HUDEP-2 (cell line): ENCODE results near the gene PPM1F.

Experiments used
- DNase-seq, 76 experiments: peaks; one replicate each; lab custom pipeline; 2025; ENCODE audit not compliant: unreplicated experiment in 76 of 76; lab: John Stamatoyannopoulos, UW

PPM1F gene

GRCh38 chr22:21961886-21962654 lies 9.4 kb upstream of the PPM1F start:
- DNase-seq = peak in 8 of 76 experiments; percentile 6 to 26 (median 14)

- no peak for DNase-seq
Measured at GRCh38 chr22:21961127-21961867, 8.6 kb upstream of the PPM1F start.

GRCh38 chr22:21960200-21961126 lies 7.8 kb upstream of the PPM1F start:
- DNase-seq = no peak

GRCh38 chr22:21959274-21960074 lies 6.8 kb upstream of the PPM1F start:
- DNase-seq = no peak

- no peak for DNase-seq
Measured at GRCh38 chr22:21958360-21959273, 6.0 kb upstream of the PPM1F start.

- DNase-seq = peak in 6 of 76 experiments; percentile 3 to 23 (median 15)
Measured at GRCh38 chr22:21951931-21952465, 650 bp downstream of the PPM1F start.

- DNase-seq = no peak
Measured at GRCh38 chr22:21951062-21951461, 1.6 kb downstream of the PPM1F start.

GRCh38 chr22:21949948-21950347 lies 2.7 kb downstream of the PPM1F start:
- DNase-seq = no peak

GRCh38 chr22:21949569-21949918 lies 3.1 kb downstream of the PPM1F start:
- DNase-seq = no peak

- no peak for DNase-seq
Measured at GRCh38 chr22:21948824-21949568, 3.7 kb downstream of the PPM1F start.

- no peak for DNase-seq
Measured at GRCh38 chr22:21948390-21948789, 4.3 kb downstream of the PPM1F start.

- DNase-seq = peak in 33 of 76 experiments; percentile 1 to 64 (median 22)
Measured at GRCh38 chr22:21947040-21948014, 5.3 kb downstream of the PPM1F start.

- DNase-seq = no peak
Measured at GRCh38 chr22:21946262-21946925, 6.3 kb downstream of the PPM1F start.

- DNase-seq = no peak
Measured at GRCh38 chr22:21945453-21946261, 7.0 kb downstream of the PPM1F start.

GRCh38 chr22:21944871-21945270 lies 7.8 kb downstream of the PPM1F start:
- DNase-seq = no peak
